HG03066 (cell line): ENCODE measurements around the gene CCDC69.
"Not testable (repeated sequence)": the region's sequence is repeated elsewhere in the genome, so short reads cannot be mapped to it uniquely, and the experiment has no call there.

Source experiments
- ATAC-seq: cut with Tn5 transposase; IDR thresholded peaks from one replicate; pipeline ENCODE4 v1.9.1; 2021; ENCODE audit warnings: low read depth; ENCODE audit not compliant: unreplicated experiment

The CCDC69 gene

DNA sequence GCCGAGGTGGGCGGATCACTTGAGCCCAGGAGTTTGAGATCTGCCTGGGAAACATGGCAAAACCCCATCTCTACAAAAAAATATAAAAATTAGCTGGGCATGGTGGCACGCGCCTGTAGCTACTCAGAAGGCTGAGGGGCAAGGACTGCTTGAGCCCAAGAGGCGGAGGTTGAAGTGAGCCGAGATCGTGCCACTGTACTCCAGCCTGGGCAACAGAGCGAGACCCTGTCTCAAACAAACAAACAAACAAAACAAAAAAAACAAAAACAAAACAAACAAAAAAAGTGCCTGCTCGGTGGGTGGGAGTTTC lies 26.6 kb downstream of the CCDC69 start:
- not testable (repeated sequence) for ATAC-seq

DNA sequence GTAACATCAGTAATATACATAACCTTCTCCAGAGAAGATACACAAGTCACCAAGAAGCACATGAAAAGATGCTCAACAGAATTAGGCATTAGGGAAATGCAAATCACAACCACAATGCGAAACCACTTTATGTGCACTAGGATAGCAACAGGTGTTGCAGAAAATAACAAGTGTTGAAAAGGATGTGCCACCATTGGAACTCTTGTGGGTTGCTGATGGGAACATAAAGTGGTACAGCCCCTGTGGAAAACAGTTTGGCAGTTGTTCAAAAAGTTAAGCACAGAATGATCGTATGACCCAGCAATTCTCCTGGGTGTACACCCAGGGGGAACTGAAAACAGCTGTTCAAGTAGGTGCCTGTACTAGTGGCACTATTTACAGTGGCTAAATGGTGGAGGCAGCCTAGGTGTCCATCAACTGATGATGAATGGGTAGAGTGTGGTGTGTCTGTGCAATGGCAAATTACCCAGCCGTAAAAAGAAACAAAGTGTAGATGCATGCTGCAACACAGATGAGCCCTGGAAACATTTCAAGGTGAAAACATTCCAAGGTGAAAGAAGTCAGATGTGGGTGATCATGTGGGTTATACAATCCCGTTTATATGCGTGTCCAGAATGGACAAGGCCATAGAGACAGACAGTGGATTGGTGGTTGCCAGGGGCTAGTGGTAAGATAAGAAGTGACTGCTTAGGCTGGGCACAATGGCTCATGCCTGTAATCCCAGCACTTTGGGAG lies 27.2 kb downstream of the CCDC69 start:
- peak; percentile 96 for ATAC-seq

DNA sequence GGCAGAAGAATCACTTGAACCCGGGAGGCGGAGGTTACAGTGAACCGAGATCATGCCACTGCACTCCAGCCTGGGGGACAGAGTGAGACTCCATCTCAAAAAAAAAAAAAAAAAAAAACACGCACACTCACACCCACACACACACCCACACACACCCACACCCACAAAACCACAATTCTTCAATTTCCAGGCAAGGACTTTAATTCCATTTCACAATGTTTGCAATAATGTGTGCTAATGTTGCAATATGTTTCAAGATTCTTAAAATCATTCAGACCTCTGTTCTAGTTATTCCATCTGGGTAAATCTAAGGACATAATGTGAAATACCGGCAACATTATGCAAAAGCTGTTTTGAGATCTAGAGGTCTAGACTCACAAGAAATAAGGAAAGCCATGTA lies 28.3 kb downstream of the CCDC69 start:
- ATAC-seq = no peak

DNA sequence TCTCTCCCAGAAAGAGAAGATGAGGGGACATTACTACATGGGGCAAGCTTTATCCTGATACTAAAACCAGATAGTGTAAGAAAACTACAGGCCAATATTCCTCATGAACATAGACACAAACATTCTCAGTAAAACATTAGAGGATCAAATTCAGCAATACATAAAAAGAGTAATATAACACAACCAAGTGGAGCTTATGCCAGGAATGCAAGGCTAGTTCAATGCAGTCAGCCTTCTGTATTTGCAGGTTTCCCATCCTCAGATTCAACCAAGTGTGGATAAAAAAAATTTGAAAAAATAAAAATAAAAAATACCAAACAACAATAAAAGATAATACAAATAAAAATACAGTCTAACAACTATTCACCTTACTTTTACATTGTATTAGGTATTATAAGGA lies 31.3 kb downstream of the CCDC69 start:
- no peak for ATAC-seq

DNA sequence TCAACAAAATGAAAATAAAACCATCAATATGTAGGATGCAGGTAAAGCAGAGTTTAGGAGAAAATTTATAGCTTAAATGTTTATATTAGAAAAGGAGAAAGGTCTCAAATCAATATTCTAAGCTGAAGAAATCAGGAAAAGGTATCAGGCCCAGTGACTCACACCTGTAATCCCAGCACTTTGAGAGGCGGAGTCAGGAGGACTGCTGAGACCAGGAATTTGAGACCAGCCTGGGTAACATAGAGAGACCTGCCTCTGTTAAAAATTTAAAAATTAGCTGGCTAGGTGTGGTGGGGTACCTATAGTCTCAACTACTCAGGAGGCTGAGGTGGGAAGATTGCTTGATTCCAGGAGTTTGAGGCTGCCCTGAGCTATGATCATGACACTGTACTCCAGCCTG lies 32.2 kb downstream of the CCDC69 start:
- no peak for ATAC-seq

DNA sequence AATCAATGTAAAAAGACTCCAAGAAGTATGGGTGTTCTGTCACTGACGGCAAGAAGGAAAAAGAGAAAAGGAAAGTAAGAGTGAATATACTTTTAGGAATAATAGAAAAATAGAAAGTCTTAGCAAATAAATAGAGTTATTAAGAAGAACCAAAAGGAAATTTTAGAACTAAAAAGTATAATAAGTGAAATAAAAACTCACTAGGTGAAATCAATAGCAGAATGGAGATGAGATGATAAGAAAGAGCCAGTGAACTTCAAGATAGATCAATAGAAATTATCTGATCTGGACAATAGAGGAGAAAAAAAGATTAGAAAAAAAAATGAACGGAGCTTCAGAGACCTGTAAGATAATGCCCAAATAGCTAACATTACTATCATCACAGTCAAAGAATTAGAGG lies 34.7 kb downstream of the CCDC69 start:
- no peak for ATAC-seq

DNA sequence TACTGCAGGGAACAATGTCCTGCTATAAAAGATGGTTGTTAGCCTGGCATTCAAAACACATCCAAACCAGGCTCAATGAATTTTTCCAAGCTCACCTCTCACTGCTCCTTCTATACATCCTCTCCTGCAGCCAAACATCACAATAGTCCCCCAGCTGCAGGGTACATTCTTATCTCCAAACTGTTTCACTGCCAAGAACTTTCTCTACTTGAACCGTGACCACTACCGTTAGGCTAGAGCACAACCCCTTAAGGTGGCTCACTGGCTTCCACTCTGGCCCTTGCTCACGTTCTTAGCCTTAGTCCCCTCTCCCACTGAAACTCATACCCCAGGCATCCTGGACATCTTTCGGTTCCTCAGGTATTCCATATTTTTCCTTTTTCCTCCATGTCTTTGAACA lies 37.4 kb downstream of the CCDC69 start:
- ATAC-seq = no peak

DNA sequence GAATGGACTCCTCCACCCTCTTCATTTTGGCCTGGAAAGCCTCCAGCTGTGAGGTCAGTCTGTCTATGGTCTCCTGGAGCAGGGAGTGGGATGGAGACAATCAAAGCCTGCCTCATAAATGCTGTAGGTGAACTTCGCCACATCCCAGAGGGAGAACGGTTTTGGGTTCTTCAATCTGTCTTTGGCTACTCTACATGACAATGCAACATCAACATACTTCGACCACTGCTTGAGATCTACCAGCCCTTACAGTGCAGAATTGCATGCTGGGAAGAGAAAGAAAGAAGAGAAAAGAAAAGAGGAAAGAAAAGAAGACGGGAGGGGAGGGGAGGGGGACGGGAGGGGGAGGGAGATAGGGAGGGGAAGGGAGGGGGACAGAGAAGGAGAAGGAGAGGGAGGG lies 37.8 kb downstream of the CCDC69 start:
- ATAC-seq = no peak

DNA sequence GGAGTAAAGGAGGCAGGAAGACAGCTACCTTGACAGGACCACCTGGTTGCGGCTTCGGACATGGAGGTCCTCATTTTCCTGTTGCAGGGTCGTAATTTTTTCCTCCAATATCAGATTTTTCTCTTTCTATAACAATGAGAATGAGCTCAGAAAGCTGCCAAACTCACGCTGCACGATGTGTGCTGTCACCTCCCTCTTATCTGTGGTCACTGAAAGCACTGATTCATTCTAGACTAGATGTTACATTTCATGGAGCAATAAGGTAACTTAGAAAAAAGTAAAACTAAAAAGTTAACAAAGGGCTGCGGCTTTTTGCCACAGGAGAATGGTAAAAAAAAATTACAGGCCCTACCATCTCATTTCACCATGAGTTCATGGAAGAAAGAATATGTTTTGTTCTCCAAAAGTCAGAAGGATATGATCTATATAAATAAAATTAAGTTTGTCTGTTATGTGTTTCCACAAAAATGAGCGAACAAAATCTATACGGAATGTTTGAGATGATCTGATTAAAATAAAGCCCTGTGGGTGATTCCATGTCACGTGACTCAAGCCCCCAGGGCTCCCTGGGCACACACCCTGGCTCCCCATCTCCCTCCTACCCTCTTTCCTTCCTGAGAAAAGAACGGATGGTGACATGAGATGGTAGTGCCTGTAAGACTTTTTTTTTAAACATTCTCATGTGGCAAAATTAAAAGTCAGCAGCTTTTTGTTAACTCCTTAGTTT lies 39.4 kb downstream of the CCDC69 start:
- ATAC-seq = no peak

DNA sequence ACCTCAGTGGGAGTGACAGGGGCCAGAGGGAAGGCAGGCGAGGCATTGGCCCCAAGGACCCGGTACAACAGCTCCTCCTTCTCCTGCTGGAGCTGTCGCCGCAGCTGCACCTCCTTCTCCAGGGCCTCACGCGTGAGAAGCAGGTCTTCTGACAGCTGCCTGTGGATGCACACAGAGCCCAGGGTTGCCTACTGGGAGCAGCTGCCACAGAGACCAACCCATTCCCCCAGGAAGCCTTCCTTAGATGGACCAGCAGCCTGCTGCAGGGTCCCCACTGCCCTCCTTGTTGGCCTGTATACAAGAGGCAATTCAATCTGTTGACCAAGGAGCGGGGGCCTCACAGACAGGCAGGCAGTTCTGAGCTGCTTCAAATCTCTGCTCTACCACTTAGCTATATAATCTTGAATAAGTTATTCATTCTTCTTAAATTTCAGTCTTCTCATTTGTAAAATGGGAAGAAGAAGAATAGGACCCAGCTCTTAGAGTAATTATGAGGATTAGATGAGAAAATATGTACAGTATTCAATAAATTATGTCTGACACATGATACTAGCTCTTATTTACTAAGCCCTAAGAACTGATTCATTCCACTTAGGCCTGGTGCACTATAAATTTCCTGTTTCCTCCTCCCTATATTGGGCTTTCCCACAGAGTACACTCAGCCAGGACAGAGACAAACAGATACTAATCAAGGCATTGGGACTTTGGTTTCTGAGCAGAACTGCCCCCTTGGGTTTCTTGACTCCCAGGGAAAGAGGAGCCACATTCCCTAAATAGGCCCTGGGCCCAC lies 40.2 kb downstream of the CCDC69 start:
- ATAC-seq = no peak

DNA sequence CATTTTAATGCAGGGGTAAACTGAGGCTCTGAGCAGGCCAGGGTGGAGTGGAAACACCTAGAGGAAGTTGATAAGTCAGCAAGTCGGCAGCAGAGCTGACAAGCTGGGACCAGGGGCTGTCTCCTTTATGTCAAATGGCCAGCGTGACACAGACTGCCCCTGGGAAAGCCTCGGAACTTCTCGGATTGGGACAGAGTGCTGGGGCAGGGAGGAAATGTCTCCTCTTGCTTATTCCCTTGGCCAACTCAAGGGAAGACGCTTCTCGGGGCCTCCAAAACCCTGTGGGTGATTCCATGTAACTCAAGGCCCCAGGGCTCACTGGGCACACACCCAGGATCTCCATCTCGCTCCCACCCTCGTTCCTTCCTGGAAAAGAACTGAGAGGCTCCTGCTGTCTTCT lies 40.9 kb downstream of the CCDC69 start:
- no peak for ATAC-seq

DNA sequence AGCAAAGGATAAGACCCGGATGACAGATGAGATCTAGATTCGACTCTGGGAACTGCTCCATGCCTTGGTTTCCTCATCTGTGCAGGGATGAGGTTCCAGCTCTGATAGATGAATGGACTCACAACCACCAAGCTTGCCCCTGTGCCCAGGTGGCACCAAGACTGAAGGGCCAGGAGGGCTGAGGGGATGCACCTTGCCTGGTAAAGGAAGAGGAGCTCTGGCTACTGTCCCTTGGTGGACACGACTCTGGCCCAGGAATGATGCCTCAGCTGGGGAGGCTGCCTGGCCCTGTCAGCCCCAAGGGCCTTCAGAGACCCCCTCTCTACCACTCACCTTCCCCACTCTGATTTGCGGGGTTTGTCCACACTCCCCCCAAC lies 41.4 kb downstream of the CCDC69 start:
- ATAC-seq = no peak

DNA sequence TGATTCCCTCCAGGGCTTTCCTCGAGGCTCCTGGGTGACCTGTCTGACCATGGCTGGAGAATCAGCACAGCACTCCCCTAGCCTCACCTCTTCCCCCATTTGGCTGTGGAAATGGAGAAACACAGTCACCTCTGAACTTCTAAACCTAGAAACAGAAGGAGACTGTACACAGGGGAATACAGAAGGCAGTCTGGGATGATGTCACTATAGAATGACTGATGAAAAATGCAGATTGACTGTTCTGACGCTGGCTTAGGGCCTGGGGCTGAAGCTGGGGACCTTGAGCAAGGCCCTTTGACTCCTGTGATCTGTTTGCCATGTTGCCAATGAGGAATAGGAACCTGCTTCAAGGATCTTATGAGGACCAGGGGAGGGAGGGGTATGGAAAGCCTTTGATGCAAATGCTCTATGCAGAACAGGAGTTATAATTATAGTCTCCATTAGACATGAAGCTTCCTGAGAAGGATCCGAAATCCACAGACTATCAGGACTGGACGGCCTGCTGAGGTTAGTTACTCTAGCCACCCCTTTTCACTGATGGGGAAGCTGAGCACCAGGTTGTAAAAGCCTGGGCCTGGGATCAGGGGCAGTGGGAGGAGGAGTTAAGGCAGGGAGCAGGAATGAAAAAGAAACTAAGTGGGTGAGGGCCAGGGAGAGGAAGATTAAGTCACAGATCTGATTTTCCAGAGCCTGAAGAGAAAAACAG lies 41.9 kb downstream of the CCDC69 start:
- ATAC-seq = no peak

DNA sequence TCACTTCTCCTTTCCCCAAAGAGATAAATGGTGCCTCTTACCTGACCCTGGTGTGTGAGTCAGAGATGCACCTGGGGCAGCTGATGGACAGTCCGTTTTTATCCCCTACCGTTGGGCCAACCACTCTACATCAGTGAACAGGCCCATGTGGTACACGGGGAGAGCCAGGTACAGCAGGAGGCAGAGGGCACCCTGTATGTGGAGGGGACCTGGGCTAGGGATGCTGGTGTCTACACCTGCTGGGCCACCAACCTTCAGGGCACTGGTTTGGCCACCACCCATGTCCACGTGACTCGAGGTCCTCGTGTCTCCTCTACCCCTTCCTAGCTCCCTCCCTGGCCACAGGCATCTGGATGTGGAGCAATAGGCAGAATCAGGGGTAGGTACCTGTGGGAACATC lies 43.6 kb downstream of the CCDC69 start:
- no peak for ATAC-seq

DNA sequence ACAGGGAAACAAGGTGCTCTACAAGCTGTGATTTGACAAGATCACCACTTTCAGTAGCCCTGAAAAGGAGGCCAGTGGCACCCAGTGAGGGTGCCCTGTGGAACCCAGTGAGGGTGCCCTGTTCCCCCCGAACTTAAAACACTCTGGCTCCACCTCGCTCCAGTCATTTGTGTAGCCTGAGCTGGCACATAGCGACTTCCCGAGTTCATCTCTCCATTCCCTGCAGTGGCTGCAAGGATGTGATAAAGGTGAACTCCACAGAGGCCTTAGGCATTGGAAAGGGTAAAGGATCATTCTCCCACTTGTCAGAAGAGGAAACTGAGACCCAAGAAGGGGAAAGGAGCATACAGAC lies 44.4 kb downstream of the CCDC69 start:
- no peak for ATAC-seq

DNA sequence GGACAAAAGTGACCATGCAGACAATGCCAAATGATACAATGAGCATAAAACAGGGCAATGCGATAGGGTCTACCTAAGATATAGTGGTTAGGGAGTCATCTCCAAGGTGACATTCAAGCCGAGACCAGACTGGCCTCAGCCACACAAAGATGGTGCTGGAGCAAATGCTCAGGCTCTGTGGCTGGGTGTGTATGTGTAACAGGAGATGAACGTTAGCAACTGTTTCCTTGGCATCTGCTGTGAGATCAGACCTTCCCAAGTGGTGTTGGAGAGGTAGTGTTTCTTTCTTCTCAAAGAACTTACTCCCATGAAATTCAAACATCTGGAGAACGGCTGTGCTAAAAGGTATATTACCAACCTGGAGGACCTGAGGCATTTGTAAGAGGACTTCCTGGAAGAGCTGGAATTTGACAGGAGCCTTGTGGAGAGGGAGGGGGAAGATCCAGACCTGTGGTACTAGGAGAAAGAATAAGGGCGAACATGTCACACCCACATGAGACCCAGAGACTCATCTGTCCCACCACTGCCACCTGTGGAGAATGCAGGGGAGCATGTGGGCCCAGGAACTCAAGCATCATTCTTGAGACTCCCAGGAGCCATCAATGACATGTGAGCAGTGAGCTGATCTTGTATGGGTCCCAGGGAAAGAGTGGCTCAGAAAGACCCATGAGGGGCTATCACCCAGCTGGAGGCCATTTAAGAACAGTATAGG lies 45.0 kb downstream of the CCDC69 start:
- ATAC-seq = no peak

DNA sequence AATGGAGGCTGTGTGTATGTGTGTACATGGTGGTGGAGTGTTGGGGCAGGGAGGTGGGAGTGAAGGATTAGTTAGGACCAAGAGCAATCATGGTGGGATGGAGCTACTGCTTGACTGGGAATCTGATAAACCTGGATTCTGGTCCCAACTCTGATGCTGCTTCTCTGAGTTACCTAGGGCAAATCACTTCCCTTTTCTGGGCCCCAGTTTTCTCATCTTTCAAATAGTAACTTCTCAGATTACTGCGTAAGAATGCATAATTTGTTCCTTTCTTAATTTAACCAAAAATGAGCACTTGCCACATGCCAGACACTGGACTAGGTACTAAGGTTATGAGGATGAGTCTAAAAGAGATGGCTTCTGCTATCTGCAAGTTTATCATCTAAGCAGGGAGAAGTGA lies 45.5 kb downstream of the CCDC69 start:
- ATAC-seq = no peak

DNA sequence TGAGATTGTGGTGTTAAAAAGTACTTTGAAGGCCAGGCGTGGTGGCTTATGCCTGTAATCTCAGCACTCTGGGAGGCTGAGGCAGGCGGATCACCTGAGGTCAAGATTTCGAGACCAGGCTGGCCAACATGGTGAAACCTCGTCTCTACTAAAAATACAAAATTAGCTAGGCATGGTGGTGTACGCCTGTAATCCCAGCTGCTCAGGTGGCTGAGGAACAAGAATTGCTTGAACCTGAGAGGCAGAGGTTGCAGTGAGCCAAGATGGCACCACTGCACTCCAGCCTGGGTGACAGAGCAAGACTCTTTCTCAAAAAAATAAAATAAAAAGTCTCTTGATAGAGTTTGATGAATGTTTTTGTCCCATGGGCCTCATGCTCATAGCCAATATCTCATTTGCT lies 47.6 kb downstream of the CCDC69 start:
- not testable (repeated sequence) for ATAC-seq

DNA sequence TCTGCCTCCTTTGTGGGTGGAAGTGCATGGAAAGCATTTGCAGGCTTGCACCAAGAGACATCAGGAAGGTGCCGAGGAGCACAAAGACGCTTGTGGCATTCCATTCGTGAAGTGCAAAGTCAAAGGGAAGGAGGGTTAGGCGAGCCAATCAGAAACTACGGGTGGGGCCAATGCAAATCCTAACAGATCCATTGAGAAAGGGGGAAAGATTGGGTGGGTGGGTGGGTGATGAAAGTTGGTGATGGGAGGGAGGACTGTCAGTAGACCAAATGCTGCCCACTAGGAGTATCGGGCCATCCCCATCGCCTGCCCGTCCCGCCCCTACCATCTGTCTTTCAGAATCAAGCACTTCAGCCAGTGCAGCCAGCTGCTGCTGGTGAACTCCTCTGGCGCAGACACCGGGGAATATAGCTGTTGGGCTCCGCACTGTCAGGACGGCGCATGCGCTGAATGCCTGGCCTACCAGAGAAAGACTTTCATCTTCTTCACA lies 49.2 kb downstream of the CCDC69 start:
- ATAC-seq = no peak
